ENCODE data around the gene COL9A3. TPM values are rescaled to one million over a fixed set of nuclear protein-coding genes. Genes with fewer than 3 reads are reported as not detected.

Gene COL9A3
- total RNA-seq, 1 donor from 2014 or later = 78.7 TPM

GRCh38 chr20:62770111-62770910, 46.5 kb upstream of the COL9A3 start:
- no peaks in the 10 kb centered on the region for H3K36me3 Mint-ChIP-seq (ENCODE audit: unreplicated experiment)
- H3K27ac Mint-ChIP-seq (ENCODE audit: unreplicated experiment) = no peak overlapping the region
- peaks cover 34% of the 10 kb centered on the region for H3K4me1 Mint-ChIP-seq (ENCODE audit: low read depth, unreplicated experiment)
- TF ChIP-seq, protein P1, sequence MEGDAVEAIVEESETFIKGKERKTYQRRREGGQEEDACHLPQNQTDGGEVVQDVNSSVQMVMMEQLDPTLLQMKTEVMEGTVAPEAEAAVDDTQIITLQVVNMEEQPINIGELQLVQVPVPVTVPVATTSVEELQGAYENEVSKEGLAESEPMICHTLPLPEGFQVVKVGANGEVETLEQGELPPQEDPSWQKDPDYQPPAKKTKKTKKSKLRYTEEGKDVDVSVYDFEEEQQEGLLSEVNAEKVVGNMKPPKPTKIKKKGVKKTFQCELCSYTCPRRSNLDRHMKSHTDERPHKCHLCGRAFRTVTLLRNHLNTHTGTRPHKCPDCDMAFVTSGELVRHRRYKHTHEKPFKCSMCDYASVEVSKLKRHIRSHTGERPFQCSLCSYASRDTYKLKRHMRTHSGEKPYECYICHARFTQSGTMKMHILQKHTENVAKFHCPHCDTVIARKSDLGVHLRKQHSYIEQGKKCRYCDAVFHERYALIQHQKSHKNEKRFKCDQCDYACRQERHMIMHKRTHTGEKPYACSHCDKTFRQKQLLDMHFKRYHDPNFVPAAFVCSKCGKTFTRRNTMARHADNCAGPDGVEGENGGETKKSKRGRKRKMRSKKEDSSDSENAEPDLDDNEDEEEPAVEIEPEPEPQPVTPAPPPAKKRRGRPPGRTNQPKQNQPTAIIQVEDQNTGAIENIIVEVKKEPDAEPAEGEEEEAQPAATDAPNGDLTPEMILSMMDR (IDR thresholded peaks at IDR 0.05; ENCODE audit: partially characterized antibody, unreplicated experiment) = no peak
- peak; percentile 14 for DNase-seq
- peaks cover 15% of the 10 kb centered on the region for H3K27me3 Mint-ChIP-seq (ENCODE audit: unreplicated experiment)
- no peak overlapping the region for H3K4me3 Mint-ChIP-seq (ENCODE audit: unreplicated experiment)
- H3K9me3 Mint-ChIP-seq (ENCODE audit: unreplicated experiment) = peaks cover 9% of the 10 kb centered on the region

- Mint-ChIP-seq H3K4me3 (ENCODE audit: unreplicated experiment) (no peak overlapping the region), H3K27me3 (ENCODE audit: unreplicated experiment) (peaks cover 18% of the 10 kb centered on the region), H3K9me3 (ENCODE audit: unreplicated experiment) (peaks cover 9% of the 10 kb centered on the region), H3K27ac (ENCODE audit: unreplicated experiment) (no peak overlapping the region), H3K36me3 (ENCODE audit: unreplicated experiment) (no peaks in the 10 kb centered on the region), H3K4me1 (ENCODE audit: low read depth, unreplicated experiment) (peaks cover 37% of the 10 kb centered on the region)
- DNase-seq = no peak
- TF ChIP-seq, protein P1 (IDR thresholded peaks at IDR 0.05; ENCODE audit: partially characterized antibody, unreplicated experiment) = no peak
Measured at GRCh38 chr20:62770916-62771315, 45.9 kb upstream of the COL9A3 start.

GRCh38 chr20:62771396-62772102, 45.3 kb upstream of the COL9A3 start:
- peaks cover 37% of the 10 kb centered on the region for H3K4me1 Mint-ChIP-seq (ENCODE audit: low read depth, unreplicated experiment)
- H3K27me3 Mint-ChIP-seq (ENCODE audit: unreplicated experiment) = peaks cover 18% of the 10 kb centered on the region
- DNase-seq = peak; percentile 6
- H3K36me3 Mint-ChIP-seq (ENCODE audit: unreplicated experiment) = no peaks in the 10 kb centered on the region
- H3K9me3 Mint-ChIP-seq (ENCODE audit: unreplicated experiment) = peaks cover 7% of the 10 kb centered on the region
- no peak overlapping the region for H3K27ac Mint-ChIP-seq (ENCODE audit: unreplicated experiment)
- TF ChIP-seq, protein P1 (IDR thresholded peaks at IDR 0.05; ENCODE audit: partially characterized antibody, unreplicated experiment) = no peak
- no peak overlapping the region for H3K4me3 Mint-ChIP-seq (ENCODE audit: unreplicated experiment)

DNA sequence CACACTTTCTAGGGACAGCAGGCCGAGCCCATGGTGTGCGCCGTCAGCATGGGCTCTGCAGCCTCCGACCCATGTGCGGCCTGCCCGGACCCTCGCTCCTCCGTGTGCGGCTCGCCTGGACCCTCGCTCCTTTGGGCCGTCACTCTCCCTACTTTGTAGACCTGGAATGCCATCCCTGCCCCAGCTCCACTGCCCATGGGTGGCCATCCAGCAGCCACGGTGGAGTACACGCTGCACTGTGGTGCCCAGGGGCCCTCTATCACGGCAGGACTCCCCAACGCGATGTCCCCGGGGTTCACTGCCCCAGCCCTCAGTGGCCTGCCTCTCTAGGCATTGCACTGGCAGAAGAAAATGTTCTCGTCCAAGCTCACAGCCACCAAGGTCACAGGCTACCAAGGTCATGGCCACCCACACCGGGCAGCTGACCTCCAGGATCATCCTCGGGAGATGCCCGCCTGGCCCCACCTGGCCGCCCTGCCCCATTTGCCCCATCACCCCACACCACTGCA, 44.7 kb upstream of the COL9A3 start:
- TF ChIP-seq, protein P1 (IDR thresholded peaks at IDR 0.05; ENCODE audit: partially characterized antibody, unreplicated experiment) = no peak
- Mint-ChIP-seq H3K4me3 (ENCODE audit: unreplicated experiment) (no peak overlapping the region), H3K36me3 (ENCODE audit: unreplicated experiment) (no peaks in the 10 kb centered on the region), H3K27ac (ENCODE audit: unreplicated experiment) (no peak overlapping the region), H3K4me1 (ENCODE audit: low read depth, unreplicated experiment) (peaks cover 35% of the 10 kb centered on the region), H3K9me3 (ENCODE audit: unreplicated experiment) (peaks cover 9% of the 10 kb centered on the region), H3K27me3 (ENCODE audit: unreplicated experiment) (peaks cover 21% of the 10 kb centered on the region)
- DNase-seq = peak; percentile 9

DNA sequence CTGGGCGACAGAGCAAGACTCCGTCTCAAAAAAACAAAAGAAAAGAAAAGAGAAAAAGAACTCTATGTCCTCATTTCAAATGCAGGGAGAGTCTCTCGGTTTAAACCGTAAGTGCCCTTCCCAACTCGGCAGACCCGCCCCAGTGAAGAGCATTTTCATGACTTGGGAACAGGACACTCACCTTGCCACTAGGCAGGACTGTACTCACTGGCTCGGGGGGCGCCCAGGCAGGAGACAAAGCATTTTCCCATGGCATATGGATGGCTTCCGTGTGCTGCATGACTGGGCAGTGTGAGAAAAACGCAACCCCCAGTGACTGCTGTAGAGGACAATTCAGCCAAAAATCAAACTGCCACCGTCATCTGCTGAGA, 44.2 kb upstream of the COL9A3 start:
- TF ChIP-seq, protein P1 (IDR thresholded peaks at IDR 0.05; ENCODE audit: partially characterized antibody, unreplicated experiment) = no peak
- Mint-ChIP-seq H3K9me3 (ENCODE audit: unreplicated experiment) (peaks cover 9% of the 10 kb centered on the region), H3K27me3 (ENCODE audit: unreplicated experiment) (peaks cover 21% of the 10 kb centered on the region), H3K27ac (ENCODE audit: unreplicated experiment) (no peak overlapping the region), H3K4me1 (ENCODE audit: low read depth, unreplicated experiment) (peaks cover 32% of the 10 kb centered on the region), H3K36me3 (ENCODE audit: unreplicated experiment) (no peaks in the 10 kb centered on the region), H3K4me3 (ENCODE audit: unreplicated experiment) (no peak overlapping the region)
- peak; percentile 8 for DNase-seq
